GM10847 (cell line): Measurements from ENCODE around the gene SRP14.

Experiments
- POLR2A ChIP-seq: IDR thresholded peaks from 2 replicates; pipeline ENCODE4 v1.6.1; 2011; ENCODE audit not compliant: insufficient read length; ENCODE audit errors: extremely low read depth

Gene SRP14, protein sequence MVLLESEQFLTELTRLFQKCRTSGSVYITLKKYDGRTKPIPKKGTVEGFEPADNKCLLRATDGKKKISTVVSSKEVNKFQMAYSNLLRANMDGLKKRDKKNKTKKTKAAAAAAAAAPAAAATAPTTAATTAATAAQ

DNA sequence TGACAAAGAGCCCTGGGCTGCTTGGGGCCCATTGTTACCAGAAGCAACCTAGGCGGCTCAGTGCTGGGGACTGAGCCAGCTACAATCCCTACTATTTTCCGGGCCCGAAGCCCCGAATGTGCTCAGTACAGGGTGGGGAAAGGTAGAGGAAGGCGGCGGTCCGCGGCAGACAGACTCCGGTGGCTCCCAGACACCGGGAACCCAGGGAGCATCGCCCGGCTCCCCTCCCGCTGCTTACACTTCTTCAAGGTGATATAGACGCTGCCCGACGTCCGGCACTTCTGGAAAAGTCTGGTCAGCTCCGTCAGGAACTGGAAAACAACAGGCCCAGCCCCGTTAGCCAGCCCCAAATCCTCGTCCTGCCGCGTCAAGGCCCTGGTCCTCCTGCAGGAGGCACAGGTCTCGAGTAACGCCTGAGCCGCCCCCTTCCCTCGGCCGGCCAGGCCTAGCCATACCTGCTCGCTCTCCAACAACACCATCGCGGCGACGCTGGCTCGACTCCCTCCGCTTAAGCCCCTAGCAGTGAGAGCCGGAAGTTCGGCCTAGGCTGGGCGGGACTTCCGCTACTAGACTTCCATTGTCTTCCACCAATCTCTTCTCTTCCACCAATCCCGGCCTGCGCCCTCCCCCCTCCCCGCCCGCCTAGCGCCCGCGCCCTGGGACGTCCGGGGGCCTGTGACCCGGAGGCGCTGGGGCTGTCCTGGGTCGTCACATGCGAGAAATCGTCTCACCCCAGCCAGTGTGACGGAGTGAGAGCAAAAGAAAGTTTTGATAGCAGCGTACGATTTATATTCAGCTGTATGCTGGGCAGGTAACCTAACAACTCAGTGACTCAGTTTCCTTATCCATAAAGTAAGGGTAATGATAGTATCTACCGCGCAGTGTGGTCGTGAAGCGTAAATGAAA lies at the start of gene SRP14:
SRP14 (minus strand) TSS at position 544 of the 906 bp plus-strand sequence; CDS start at position 479, 65 bp downstream.
- TF ChIP-seq POLR2A: peak; percentile 75

GRCh38 chr15:40087991-40088928 lies 49.3 kb upstream of the SRP14 start:
- TF ChIP-seq POLR2A: no peak

GRCh38 chr15:40087068-40087810 lies 48.3 kb upstream of the SRP14 start:
- TF ChIP-seq POLR2A: no peak

DNA sequence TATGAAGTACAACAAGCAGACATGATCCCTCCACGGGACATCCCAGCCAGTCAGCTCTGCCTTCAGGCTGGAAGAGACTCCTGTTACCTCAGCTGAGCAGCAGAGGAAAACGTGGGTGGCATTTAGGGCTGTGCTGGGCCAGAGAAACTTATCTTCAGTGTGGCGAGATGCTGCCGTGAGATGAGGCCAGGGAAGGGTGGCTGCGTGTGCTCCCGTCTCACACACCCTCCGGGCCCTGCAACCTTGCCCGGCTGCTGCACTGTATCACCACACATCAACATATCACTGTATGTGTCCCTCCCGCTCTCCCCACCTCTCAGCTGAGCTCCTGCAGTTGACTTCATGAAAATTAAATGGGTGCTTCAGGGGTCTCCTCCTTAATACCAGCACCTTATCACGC lies 46.3 kb upstream of the SRP14 start:
- TF ChIP-seq POLR2A: no peak

- no peak for TF ChIP-seq POLR2A
These were observed 45.7 kb upstream of the SRP14 start for GRCh38 chr15:40084650-40085049.

GRCh38 chr15:40082195-40082883 lies 43.4 kb upstream of the SRP14 start:
- TF ChIP-seq POLR2A: no peak

- TF ChIP-seq POLR2A: no peak
These were observed 42.8 kb upstream of the SRP14 start for GRCh38 chr15:40081691-40082194.

DNA sequence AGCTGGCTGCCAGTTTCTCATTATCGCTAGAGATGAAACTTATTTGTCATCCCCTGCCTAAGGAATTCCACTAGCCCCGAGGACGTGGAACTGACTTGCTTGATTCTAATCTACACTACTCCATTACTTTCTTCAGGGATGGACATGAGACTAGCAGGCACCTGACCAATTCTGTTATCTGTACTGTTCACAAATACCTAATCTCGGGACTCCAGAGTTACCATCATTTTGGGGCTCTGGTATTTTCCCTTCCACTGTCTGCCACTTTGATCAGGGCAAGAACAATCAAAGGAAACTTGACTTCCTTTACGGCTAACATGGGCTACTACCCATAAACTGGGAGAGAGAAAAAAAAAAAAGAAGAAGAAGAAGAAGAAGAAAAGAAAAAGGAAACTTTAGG lies 41.9 kb upstream of the SRP14 start:
- no peak for TF ChIP-seq POLR2A

DNA sequence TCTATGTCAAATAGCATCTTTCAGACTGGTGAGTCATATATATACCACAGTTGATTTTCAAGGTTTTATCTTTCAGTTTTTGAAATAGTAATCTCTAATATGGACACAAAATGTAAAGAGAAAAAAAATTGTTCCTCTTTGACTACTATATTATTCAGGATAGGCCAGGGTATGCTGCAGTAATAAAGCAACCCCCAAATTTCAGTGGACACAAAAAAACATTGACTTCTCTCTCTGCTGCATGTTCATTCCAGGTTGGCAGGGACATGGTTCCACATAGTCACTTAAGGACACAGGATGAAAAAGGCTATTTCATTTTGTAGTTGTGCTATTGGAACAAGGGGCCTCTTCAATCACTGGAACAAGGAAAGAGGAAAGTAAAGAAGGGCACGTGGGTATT lies 41.1 kb upstream of the SRP14 start:
- no peak for TF ChIP-seq POLR2A

DNA sequence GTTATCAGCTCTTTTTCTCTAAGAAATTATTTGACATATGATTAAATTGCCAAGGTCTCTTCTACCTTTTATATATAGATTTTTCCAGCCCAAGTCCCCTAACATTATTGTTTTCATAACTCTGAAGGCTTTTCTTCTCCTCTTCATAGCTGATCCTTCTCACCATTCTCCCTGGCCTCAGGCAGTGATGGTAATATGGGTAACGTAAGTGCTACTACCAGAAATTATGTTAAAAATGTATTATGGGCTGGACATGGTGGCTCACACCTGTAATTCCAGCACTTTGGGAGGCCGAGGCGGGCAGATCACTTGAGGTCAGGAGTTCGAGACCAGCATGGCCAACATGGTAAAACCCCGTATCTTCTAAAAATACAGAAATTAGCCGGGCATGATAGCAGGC lies 40.5 kb upstream of the SRP14 start:
- no peak for TF ChIP-seq POLR2A

DNA sequence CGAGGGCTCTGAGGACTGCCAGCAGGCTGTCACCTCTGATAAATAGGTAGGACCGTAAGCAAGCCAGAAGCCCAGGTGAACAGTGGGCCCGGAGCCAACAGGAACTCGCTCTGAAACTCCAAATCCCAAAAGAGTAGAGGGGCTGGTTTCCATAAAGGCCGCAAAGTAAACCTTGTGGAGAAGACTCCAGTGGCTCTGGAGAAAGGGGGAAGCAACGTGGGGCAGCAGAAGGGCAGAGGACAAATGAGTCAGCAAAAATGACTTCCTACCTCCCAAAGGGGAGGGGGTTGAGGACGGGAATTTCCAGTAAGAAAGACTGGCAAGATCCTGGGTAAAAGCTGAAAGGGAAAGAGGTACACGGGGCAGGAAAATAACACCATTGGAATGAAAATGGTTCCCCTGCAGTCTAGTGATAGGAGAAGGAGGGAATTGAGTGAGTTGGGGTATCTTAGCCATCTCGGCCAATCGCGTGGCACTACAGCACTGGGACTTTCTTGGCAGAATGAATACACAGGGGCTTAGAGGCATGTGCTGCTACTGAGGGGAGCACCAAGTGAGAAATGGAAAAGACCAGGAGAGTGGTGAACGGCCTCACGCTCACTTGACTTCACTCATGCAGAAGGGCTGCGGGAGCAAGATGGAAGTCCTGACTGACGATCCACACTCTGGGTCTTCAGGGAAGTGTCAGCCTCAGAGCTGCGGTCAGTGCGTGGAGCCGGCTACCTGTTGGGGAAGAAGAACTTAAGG lies 36.5 kb upstream of the SRP14 start:
- TF ChIP-seq POLR2A: no peak

DNA sequence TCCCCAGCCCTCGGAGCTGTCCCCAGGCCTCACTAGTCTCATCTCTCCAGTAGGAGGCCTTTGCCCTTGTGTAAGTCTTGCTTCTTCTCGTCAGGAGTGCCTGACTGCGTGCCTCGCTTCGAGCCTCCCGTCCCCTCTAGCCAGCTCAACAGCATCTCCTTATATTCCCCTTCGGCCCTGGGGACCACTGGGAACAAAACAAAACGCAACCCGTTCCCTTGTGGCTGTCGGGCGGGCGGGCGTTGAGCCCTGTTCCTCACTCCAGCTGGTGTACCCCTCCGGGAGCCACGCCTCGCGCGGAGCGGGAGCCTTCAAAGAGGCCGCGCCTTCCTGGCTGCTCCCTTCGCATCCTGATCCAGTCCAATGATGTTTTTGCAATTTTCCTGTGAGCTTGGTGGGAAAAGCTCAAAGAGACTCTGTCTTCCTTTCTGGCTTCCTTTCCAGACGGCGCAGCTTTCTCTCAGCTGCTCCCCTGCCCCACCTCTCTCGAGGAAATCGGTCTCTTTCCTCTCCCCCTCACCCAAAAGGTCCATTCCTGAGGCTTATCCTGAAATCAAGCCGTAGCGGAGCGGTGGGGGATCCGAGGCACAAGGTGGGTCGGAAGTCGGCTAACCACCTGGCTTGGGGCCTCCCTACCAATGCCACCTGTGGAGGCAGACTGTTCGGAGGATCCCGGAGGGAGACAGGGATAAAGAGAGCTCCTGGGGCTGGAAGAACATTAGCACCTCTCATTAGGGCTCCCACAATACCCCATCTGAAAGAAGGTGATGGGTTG lies 33.4 kb upstream of the SRP14 start:
- TF ChIP-seq POLR2A: no peak

- TF ChIP-seq POLR2A: no peak
These were observed 31.7 kb upstream of the SRP14 start for GRCh38 chr15:40070608-40071218.

- TF ChIP-seq POLR2A: no peak
These were observed 31.2 kb upstream of the SRP14 start for GRCh38 chr15:40070166-40070557.
